T-helper 17 cell (primary cell): Measurements from ENCODE around the gene SDR39U1. TPM values are rescaled to one million over a fixed set of nuclear protein-coding genes. Genes with fewer than 3 reads are reported as not detected.
"Not testable (repeated sequence)": the region's sequence is repeated elsewhere in the genome, so short reads cannot be mapped to it uniquely, and the experiment has no call there.

Source experiments
- ATAC-seq: fragments of 150-1000 bp; cut with Tn5 transposase; 2 replicates; pipeline ENCODE4 v1.10.0; 2021; ENCODE audit warnings: mild to moderate bottlenecking, moderate library complexity
- DNase-seq, 3 donors: peaks; one replicate each; pipeline versions ENCODE4 v3.0.0 to v3.0.0-alpha.2; 2020 to 2021
- H3K9me3 ChIP-seq: one replicate; pipeline ENCODE4 v1.7.0; 2013; ENCODE audit warnings: low read length, mild to moderate bottlenecking; ENCODE audit not compliant: control insufficient read depth, poor library complexity, severe bottlenecking
- H3K27ac Mint-ChIP-seq: one replicate; pipeline ENCODE4 v1.8.0; 2022; ENCODE audit warnings: mild to moderate bottlenecking, moderate library complexity, mixed read lengths
- H3K27me3 Mint-ChIP-seq: one replicate; pipeline ENCODE4 v1.8.0; 2022; ENCODE audit warnings: mixed read lengths
- H3K36me3 Mint-ChIP-seq: one replicate; pipeline ENCODE4 v1.8.0; 2022; ENCODE audit warnings: low read depth, mixed read lengths
- H3K4me1 Mint-ChIP-seq: one replicate; pipeline ENCODE4 v1.8.0; 2022; ENCODE audit warnings: mild to moderate bottlenecking, mixed read lengths
- H3K4me3 Mint-ChIP-seq: one replicate; pipeline ENCODE4 v1.8.0; 2022; ENCODE audit warnings: mild to moderate bottlenecking, moderate library complexity, mixed read lengths
- total RNA-seq, 4 donors: library from RNA in 2 of 4; stranded (reverse) in 2 of 4; gene quantifications; one replicate each; pipeline ENCODE4 v1.2.3 and lab custom pipeline; 2022 to 2026

Gene SDR39U1
- 10 to 100 TPM; 64.3 to 82.6 TPM for total RNA-seq
- total RNA-seq (lab: John Stamatoyannopoulos, UW): 48.5 to 73.1 reads per million in 2 donors

DNA sequence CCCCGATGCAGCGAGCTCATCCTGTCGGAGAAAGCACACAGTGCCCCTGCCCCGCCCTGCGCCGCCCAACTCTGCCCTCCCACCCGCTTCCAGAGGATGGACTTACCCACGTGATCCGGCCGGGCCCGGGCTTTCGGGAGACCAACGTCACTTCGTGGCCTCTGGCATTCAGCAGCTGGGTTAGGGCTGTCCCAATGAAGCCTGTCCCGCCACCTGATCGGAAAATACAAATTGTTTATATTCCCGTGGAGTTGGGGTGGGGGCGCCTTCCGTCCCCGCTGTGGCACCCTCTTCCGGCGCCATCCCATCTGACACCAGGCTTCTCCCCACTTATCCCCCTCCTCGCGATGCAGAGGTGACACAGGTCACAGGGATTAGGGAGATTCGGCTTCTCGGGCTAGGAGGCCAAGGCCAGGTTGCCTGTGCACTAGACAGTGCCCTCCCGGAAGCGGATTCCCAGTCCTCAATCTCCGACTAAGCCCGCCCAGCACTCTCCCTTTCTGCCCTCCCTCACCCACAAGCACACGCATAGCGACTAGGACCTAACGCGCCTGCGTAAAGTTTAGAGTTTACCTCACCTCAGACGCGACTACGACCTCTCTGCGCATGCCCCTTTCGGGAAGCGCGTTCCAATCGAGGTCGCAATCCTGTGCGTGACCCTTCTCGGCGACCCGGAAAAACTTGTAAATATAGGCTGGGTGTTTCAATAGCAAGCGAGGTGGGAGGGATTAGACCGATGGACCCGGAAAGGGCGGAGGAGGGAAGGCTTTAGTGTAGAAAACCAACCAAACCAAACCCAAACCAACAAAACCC is at the start of gene SDR39U1:
Gene SDR39U1 (minus strand): TSS at position 537 of the 813 bp plus-strand sequence. CDS start 7 bp downstream, at position 530.
- DNase-seq (peak; percentile 84 to 94 (median 91)), ATAC-seq (peak; percentile 90)
- H3K4me1 Mint-ChIP-seq: peaks cover 29% of the 10 kb centered on the region
- H3K27ac Mint-ChIP-seq: peak within 1 kb of the TSS; percentile 98
- H3K9me3 ChIP-seq: no peaks in the 10 kb centered on the region
- H3K4me3 Mint-ChIP-seq: peak within 1 kb of the TSS; percentile 99
- H3K36me3 Mint-ChIP-seq: peaks cover 3% of the 10 kb centered on the region
- no peaks in the 10 kb centered on the region for H3K27me3 Mint-ChIP-seq

- ATAC-seq, H3K27me3 Mint-ChIP-seq, H3K4me1 Mint-ChIP-seq, H3K9me3 ChIP-seq, DNase-seq, H3K27ac Mint-ChIP-seq, H3K4me3 Mint-ChIP-seq, H3K36me3 Mint-ChIP-seq: not testable (repeated sequence)
Observed at GRCh38 chr14:24491586-24492408, 49.2 kb upstream of the SDR39U1 start.

- peak; percentile 44 for ATAC-seq
- no peaks in the 10 kb centered on the region for H3K9me3 ChIP-seq
- H3K27ac Mint-ChIP-seq: peak overlapping the region; percentile 34
- H3K4me1 Mint-ChIP-seq: peaks cover 10% of the 10 kb centered on the region
- no peak overlapping the region for H3K4me3 Mint-ChIP-seq
- H3K27me3 Mint-ChIP-seq: no peaks in the 10 kb centered on the region
- DNase-seq: no peak
- H3K36me3 Mint-ChIP-seq: no peaks in the 10 kb centered on the region
Observed at GRCh38 chr14:24483604-24484252, 41.2 kb upstream of the SDR39U1 start.

GRCh38 chr14:24482699-24483303 is 40.2 kb upstream of the SDR39U1 start:
- not testable (repeated sequence) for DNase-seq, H3K27me3 Mint-ChIP-seq, H3K4me3 Mint-ChIP-seq, H3K27ac Mint-ChIP-seq, ATAC-seq, H3K9me3 ChIP-seq, H3K36me3 Mint-ChIP-seq
- peaks cover 10% of the 10 kb centered on the region for H3K4me1 Mint-ChIP-seq

DNA sequence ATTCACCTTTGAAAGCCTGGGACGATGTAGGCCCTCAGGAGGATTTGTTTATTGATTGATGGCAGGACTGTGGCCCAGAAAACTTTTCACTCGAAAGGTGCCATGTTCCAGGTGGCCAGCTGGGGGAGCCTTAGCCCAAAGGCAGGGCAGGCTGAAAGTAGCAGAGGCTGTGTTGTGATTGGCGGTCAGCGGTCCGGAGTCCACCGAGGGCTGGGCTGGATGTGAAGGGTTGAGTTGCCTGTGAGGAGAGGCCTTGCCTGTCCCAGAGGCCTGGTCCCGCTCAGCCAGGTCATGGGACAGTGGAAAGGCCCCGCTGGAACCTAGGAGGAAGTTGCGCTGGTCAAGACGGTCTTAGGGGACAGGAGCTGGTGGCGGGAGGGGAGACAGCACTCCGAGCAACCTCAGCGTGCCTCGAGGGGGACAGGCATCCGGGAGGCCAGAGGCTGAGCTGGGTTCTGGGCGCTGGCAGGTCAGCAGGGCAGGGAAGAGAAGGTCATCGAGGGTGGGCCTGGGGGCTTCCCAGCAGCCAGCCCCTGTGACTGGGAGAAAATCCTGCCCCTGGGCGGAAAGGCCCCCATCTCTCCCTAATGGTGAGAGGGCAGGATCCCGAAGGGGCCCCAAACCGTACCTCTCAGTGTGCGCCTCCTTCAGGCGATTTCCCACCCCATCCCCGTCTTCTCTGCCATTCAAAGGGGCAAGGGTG is 39.2 kb upstream of the SDR39U1 start:
- Mint-ChIP-seq H3K4me3 (no peak overlapping the region), H3K4me1 (peaks cover 10% of the 10 kb centered on the region), H3K36me3 (peaks cover 3% of the 10 kb centered on the region), H3K27me3 (peaks cover 6% of the 10 kb centered on the region), H3K27ac (no peak overlapping the region)
- peak; percentile 39 for ATAC-seq
- no peaks in the 10 kb centered on the region for H3K9me3 ChIP-seq
- DNase-seq: no peak

DNA sequence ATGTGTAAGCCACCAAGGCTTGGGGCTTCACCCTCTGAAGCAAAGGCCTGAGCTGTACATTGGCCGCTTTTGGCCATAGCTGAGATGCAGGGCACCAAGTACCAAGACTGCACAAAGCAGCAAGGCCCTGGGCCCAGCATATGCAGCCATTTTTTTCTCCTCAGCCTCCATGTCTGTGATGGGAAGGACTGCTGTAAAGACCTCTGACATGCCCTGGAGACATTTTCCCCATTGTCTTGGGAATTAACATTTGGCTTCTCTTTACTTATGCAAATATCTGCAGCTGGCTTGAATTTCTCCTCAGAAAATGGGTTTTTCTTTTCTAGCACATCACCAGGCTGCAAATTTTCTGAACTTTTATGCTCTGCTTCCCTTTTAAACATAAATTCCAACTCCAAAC is 37.4 kb upstream of the SDR39U1 start:
- not testable (repeated sequence) for DNase-seq, H3K4me3 Mint-ChIP-seq, H3K36me3 Mint-ChIP-seq, H3K27ac Mint-ChIP-seq, ATAC-seq, H3K9me3 ChIP-seq, H3K27me3 Mint-ChIP-seq
- peaks cover 10% of the 10 kb centered on the region for H3K4me1 Mint-ChIP-seq

GRCh38 chr14:24475261-24475660 is 32.7 kb upstream of the SDR39U1 start:
- H3K9me3 ChIP-seq: no peaks in the 10 kb centered on the region
- ATAC-seq: no peak
- H3K27me3 Mint-ChIP-seq: peaks cover 27% of the 10 kb centered on the region
- peaks cover 5% of the 10 kb centered on the region for H3K36me3 Mint-ChIP-seq
- no peaks in the 10 kb centered on the region for H3K4me1 Mint-ChIP-seq
- no peak overlapping the region for H3K27ac Mint-ChIP-seq
- no peak overlapping the region for H3K4me3 Mint-ChIP-seq
- no peak for DNase-seq

DNA sequence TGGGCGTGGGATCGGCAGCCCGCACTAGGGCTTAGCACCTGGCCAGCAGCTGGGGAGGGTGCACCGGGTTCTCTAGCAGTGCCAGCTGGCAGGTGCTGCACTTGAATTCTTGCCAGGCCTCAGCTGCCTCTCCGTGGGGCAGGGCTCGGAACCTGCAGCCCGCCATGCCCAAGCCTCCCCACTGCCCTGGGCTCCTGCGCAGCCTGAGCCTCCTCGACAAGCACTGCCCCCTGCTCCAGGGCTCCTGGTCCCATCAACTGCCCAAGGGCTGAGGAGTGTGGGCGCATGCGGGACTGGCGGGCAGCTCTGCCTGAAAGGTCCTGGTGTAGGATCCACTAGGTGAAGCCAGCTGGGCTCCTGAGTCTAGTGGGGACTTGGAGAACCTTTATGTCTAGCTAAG is 30.6 kb upstream of the SDR39U1 start:
- peaks cover 5% of the 10 kb centered on the region for H3K36me3 Mint-ChIP-seq
- ATAC-seq (no peak), DNase-seq (no peak)
- peaks cover 26% of the 10 kb centered on the region for H3K27me3 Mint-ChIP-seq
- no peaks in the 10 kb centered on the region for H3K4me1 Mint-ChIP-seq
- no peaks in the 10 kb centered on the region for H3K9me3 ChIP-seq
- no peak overlapping the region for H3K27ac Mint-ChIP-seq
- H3K4me3 Mint-ChIP-seq: no peak overlapping the region

DNA sequence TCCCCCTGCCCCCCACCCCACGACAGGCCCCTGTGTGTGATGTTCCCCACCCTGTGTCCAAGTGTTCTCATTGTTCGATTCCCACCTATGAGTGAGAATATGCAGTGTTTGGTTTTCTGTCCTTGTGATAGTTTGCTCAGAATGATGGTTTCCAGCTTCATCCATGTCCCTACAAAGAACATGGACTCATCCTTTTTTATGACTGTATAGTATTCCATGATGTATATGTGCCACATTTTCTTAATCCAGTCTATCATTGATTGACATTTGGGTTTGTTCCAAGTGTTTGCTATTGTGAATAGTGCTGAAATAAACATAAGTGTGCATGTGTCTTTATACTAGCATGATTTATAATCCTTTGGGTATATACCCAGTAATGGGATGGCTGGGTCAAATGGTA is 27.9 kb upstream of the SDR39U1 start:
- not testable (repeated sequence) for ATAC-seq, H3K4me3 Mint-ChIP-seq, H3K4me1 Mint-ChIP-seq, H3K9me3 ChIP-seq, DNase-seq, H3K36me3 Mint-ChIP-seq, H3K27ac Mint-ChIP-seq
- peaks cover 25% of the 10 kb centered on the region for H3K27me3 Mint-ChIP-seq

- peaks cover 5% of the 10 kb centered on the region for H3K4me1 Mint-ChIP-seq
- peaks cover 2% of the 10 kb centered on the region for H3K36me3 Mint-ChIP-seq
- H3K4me3 Mint-ChIP-seq: no peak overlapping the region
- peaks cover 7% of the 10 kb centered on the region for H3K27me3 Mint-ChIP-seq
- DNase-seq (no peak), ATAC-seq (no peak)
- H3K9me3 ChIP-seq: no peaks in the 10 kb centered on the region
- no peak overlapping the region for H3K27ac Mint-ChIP-seq
Observed at GRCh38 chr14:24465805-24466204, 23.2 kb upstream of the SDR39U1 start.

DNA sequence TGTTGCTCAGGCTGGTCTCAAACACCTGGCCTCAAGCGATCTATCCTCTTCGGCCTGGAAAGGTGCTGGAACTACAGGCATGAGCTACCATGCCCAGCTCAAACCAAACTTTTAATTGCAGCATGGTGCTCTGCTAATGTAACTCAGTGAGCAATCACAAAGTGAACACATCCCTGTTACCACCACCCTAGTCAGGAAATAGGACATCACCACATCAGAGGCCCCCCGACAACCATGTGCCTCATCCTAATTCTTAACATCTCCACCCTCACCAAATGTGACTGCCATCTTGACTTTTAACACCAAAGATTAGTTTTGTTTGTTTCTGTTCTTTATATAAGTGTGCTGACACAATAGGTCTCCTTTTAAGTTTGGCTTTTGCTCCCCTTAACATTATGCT is 22.8 kb upstream of the SDR39U1 start:
- Mint-ChIP-seq H3K27ac (no peak overlapping the region), H3K27me3 (peaks cover 4% of the 10 kb centered on the region), H3K36me3 (peaks cover 2% of the 10 kb centered on the region), H3K4me3 (no peak overlapping the region), H3K4me1 (peaks cover 5% of the 10 kb centered on the region)
- DNase-seq (no peak), ATAC-seq (no peak)
- H3K9me3 ChIP-seq: no peaks in the 10 kb centered on the region
